HG03060 (cell line): ENCODE measurements around the gene SLC25A20.

ENCODE experiments used
- ATAC-seq: cut with Tn5 transposase; IDR thresholded peaks from one replicate; pipeline ENCODE4 v1.9.1; 2021; ENCODE audit warnings: low read depth, moderate number of reproducible peaks; ENCODE audit not compliant: unreplicated experiment

SLC25A20 gene

GRCh38 chr3:48899273-48899672 lies 591 bp upstream of the SLC25A20 start:
- no peak for ATAC-seq

DNA sequence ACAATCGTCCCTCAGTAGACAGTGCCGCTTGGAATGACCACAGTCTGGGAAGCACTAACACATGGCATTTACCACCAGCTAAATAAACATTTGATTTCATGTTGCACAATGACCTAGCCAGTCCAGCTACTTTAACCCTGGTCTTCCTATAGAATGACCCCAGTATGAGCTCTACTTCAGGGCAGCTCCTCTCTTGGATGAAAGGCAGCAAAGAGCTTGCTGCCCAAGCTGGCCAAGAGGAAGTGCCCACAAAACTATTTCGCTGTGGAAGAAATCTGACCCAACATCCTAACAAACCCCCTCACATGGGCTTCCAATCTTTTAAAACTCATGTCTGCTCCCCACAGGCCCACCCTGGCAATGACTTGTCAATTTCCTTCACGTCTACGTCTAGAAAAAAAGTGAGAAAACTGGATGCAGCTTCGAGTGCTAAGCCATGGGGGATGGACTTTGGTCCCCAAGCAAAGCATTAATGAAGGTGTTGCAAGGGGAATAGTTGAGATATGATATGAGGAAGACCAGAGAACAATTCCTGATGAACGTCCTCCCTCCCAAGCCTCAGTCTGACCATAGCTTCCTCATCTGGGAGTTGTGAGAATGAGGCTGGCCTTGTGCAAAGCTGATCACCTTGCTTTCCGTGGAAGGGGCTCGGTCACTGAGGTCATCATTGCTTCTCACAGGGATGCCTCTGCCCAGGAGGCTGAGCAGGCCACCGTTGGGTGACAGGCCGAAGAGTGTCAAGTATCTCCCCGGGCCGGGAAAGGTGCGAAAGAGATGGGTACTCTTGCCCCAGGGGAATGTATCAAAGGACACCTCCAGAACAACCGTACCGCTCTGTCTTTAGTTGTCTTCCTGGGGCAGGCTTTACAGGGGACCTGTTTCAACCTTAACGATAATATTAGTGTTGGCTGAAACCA lies 964 bp downstream of the SLC25A20 start:
- ATAC-seq = no peak

- no peak for ATAC-seq
These were observed 1.7 kb downstream of the SLC25A20 start for GRCh38 chr3:48896936-48897335.

GRCh38 chr3:48894516-48894915 lies 4.2 kb downstream of the SLC25A20 start:
- no peak for ATAC-seq

GRCh38 chr3:48891606-48892005 lies 7.1 kb downstream of the SLC25A20 start:
- ATAC-seq = no peak

GRCh38 chr3:48885753-48886152 lies 12.9 kb downstream of the SLC25A20 start:
- ATAC-seq = no peak

DNA sequence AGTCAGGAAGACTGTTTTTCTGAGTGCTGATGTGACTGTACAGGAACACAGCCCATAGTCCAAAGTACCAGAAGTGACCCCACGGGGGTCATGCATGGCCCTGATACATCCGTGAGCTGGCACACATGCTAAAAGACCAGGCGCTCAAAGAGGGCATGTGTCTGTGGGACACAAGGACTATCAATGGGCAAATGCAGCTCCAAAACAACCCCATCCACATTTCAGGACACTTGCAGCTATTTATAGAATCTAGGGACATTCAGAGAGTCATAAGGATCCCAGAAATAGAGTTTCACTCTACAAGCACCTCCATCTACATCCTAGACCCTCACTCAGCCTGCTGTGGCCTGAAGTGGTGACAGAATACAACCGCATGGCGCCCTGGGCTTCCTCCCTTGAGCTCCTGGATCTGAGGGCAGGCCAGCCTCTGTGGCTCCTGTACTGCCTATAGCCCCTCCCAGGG lies 17.0 kb downstream of the SLC25A20 start:
- no peak for ATAC-seq

GRCh38 chr3:48881006-48881405 lies 17.7 kb downstream of the SLC25A20 start:
- ATAC-seq = no peak

- ATAC-seq = no peak
These were observed 18.7 kb downstream of the SLC25A20 start for GRCh38 chr3:48879994-48880377.

DNA sequence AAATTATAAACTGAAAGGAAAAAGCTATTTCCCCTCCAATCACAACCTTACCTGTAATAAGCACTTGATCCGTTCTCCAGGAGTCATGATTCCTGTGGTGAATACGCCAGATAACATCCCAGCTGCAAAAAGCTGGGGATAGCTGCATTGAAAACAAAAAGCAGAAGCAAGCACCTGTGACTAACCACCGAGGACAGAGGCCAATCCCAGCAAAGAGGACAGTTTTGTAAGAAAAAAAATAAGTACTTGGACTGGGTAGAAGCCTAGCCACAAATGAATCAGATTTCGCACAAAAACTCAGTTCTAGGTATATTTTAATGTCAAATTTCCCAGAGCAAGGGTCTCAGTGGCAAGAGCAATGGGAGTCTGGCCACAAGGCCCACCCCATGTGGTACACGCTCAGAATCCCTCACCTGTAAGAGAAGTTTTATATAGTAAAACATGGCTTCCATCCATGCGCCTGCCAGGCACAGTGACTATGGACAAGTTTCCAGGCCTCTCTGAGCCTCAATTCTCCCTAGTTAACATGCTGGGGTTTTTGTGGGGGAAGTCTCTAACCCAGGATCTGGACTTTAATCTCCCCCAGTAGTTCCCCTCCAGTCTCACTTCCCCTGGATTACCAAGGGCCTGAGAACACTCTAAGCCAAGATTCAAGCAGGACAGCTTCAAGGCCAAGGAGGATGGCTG lies 19.2 kb downstream of the SLC25A20 start:
- no peak for ATAC-seq

- ATAC-seq = no peak
These were observed 21.0 kb downstream of the SLC25A20 start for GRCh38 chr3:48877671-48878070.

DNA sequence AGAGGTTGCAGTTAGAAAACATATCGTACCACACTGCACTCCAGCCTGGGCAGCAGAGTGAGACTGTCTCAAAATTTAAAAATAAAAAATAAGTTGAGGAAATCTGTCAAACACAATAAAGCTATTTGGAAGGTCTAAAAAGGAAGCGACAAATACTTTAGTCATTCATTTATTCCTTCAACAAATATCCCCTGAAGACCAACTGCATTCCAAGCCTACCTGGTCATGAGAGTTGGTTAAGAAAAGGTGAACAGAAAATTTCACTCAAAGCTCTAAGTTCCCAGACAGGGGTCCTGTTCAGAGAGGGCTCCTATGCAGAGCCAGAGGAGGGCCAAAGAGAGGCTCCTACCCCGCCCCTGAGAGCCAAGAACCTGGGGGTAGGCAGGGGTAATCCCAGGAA lies 35.6 kb downstream of the SLC25A20 start:
- no peak for ATAC-seq

- ATAC-seq = no peak
These were observed 39.5 kb downstream of the SLC25A20 start for GRCh38 chr3:48859206-48859605.

DNA sequence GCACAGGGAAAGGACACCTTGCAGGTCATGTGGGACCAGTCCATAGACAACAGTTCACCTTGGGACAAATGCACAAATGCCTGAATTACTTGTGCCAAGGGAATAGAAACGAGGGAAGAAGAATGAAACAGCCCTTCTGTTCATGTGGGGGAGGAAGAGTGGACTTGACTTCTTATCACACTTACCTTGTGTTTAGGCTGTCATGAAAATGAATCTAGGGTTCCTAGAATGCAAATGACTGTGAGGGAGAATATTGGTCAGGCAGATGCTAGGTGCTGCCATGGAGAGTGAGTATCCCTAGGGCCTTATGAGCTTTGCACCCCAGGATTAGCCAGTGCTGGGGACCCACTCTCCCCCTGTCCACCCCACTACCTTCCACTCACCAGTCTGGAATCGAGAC lies 40.0 kb downstream of the SLC25A20 start:
- no peak for ATAC-seq

GRCh38 chr3:48857641-48858040 lies 41.0 kb downstream of the SLC25A20 start:
- ATAC-seq = no peak

DNA sequence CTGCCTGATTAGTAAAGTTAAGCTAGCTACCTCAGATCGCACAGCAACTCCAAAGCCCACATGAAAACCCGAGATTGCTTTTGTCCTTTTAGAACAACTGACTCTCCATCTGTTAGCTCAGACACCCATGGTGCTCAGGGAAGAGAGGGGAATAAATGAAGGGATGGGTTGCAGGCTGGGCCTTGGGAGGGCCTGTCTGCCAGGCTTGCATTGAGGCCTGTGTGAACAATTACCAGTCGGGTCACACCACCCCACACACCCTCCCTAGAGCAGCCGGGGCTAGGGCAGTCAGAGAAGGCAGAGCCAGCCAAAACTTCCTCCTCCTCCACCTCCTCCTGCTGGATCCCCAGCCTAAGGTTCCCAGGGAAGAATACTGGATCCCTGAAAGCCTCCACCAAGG lies 42.2 kb downstream of the SLC25A20 start:
- ATAC-seq = no peak

DNA sequence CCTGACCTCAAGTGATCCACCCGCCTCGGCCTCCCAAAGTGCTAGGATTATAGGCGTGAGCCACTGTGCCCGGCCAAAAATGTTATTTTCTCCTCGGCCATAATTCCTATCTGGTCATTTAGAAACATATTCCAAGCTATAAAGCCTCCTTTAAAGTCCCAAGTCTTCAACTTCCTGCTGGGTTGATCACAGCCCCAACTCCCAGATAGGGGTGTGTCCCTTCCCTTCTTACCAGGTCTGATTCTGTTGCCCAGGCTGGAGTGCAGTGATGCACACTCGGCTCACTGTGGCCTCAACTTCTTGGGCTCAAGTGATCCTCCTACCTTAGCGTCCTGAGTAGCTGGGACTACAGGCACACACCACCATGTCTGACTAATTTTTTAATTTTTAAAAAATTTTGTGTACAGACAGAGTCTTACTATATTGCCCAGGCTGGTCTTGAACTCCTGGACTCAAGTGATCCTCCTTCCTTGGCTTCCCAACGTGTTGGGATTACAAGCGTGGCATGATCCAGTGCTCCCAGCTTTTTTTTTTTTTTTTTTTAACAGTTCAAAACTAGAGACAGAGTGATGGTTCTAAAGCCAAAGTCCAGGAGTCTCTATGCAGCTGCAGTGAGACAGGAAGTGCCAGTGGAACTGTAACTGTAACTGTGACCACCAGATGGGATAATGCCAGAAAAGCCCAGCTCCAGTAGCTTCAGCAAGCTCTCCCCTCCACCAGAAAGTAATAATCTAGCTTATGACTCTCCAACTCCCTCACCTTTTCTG lies 42.8 kb downstream of the SLC25A20 start:
- no peak for ATAC-seq

DNA sequence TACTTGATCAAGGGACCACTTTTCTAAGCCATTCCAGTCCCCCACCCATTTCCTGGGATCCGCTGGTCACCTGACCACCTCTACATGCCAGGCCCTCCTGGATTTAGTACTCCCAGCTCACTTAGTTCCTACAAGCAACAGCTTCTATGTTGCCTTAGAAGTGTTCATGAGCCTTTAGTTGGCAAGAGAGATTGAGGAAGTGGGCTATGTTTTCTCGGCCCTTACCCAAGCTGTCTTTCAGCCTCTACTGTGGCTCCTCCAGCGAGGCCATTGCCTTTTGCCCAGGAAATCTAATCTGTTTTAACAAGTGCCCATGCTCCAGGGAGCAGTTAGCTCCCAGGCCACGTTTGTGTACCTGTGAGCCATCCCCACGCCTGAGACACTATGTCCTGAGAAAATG lies 46.5 kb downstream of the SLC25A20 start:
- ATAC-seq = no peak

- no peak for ATAC-seq
These were observed 47.3 kb downstream of the SLC25A20 start for GRCh38 chr3:48851407-48851806.

DNA sequence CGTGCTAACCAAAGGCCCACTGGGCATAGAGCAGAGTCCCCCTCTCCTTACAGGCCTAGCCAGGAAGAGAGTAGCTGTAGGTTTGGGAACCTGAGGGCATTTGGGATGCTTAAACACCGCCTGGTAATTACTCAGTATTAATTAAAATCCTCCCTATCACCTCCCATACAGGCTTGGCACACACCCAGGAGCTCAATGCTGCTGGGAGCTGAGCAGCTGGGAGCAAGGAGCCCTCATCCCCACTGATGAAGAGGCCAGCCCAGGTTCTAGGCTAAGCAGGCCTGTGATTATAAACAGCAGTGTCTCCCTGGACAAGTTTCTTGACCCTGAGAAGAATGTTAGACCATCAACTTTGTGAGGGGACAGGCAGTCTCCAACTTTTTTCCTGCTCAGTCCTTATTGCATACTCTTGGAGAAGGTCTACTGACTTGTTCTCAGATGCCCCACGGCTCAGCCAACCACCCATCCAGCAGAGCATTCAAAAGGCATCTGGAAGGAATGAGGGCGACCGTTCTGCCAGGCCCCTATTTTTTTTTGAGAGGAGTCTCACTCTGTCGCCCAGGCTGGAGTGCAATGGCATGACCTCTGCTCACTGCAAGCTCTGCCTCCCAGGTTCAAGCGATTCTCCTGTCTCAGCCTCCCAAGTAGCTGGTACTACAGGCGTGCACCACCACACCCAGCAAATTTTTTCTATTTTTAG lies 49.7 kb downstream of the SLC25A20 start:
- ATAC-seq = no peak
